Measurements from ENCODE around the gene TLK1.
"Not testable (repeated sequence)": the region's sequence is repeated elsewhere in the genome, so short reads cannot be mapped to it uniquely, and the experiment has no call there.

The TLK1 gene

GRCh38 chr2:171167352-171167997, 6.8 kb upstream of the TLK1 start:
- DNase-seq: no peak

- no peak for DNase-seq
These were observed 5.8 kb upstream of the TLK1 start for GRCh38 chr2:171166328-171166983.

GRCh38 chr2:171165967-171166327, 5.3 kb upstream of the TLK1 start:
- DNase-seq: no peak

GRCh38 chr2:171163261-171163660, 2.6 kb upstream of the TLK1 start:
- DNase-seq: no peak

GRCh38 chr2:171162522-171163197, 2.0 kb upstream of the TLK1 start:
- not testable (repeated sequence) for DNase-seq

GRCh38 chr2:171160956-171161740, 455 bp upstream of the TLK1 start:
- DNase-seq: peak; percentile 53

- peak; percentile 38 for DNase-seq
These were observed 1.1 kb downstream of the TLK1 start for GRCh38 chr2:171159372-171160118.

- DNase-seq: no peak
These were observed 1.8 kb downstream of the TLK1 start for GRCh38 chr2:171158790-171159371.

GRCh38 chr2:171158036-171158789, 2.5 kb downstream of the TLK1 start:
- DNase-seq: no peak

- no peak for DNase-seq
These were observed 3.6 kb downstream of the TLK1 start for GRCh38 chr2:171157109-171157500.

GRCh38 chr2:171154348-171154747, 6.3 kb downstream of the TLK1 start:
- DNase-seq: no peak

- no peak for DNase-seq
These were observed 9.9 kb downstream of the TLK1 start for GRCh38 chr2:171150694-171151285.

- no peak for DNase-seq
These were observed 10.6 kb downstream of the TLK1 start for GRCh38 chr2:171149986-171150693.

GRCh38 chr2:171149171-171149938, 11.3 kb downstream of the TLK1 start:
- DNase-seq: no peak

GRCh38 chr2:171147081-171147480, 13.6 kb downstream of the TLK1 start:
- DNase-seq: no peak

- no peak for DNase-seq
These were observed 14.1 kb downstream of the TLK1 start for GRCh38 chr2:171146633-171147032.

GRCh38 chr2:171146071-171146470, 14.6 kb downstream of the TLK1 start:
- no peak for DNase-seq

GRCh38 chr2:171143670-171144062, 17.0 kb downstream of the TLK1 start:
- DNase-seq: no peak

GRCh38 chr2:171142398-171142797, 18.3 kb downstream of the TLK1 start:
- no peak for DNase-seq

GRCh38 chr2:171141320-171141719, 19.4 kb downstream of the TLK1 start:
- DNase-seq: no peak
